Epithelial cell of esophagus (primary cell): ENCODE data around the gene ACOX1.

Experiments used
- DNase-seq: peaks from one replicate; pipeline ENCODE4 v3.0.0; 2010; ENCODE audit warnings: low read depth
- H3K4me3 ChIP-seq: 2 replicates; pipeline ENCODE4 v1.5.1; 2011; ENCODE audit warnings: mild to moderate bottlenecking, low read length, control low read depth
- CTCF ChIP-seq: IDR thresholded peaks from 2 replicates; pipeline ENCODE4 v1.5.1; 2011; ENCODE audit warnings: low read depth, mild to moderate bottlenecking, low read length, control low read depth, inconsistent platforms; ENCODE audit not compliant: insufficient read depth; ENCODE audit errors: missing control alignments

ACOX1 gene

GRCh38 chr17:76003915-76004314 is 24.9 kb upstream of the ACOX1 start:
- DNase-seq, result no peak
- TF ChIP-seq CTCF, result no peak
- H3K4me3 ChIP-seq, result no peak overlapping the region

- no peak for TF ChIP-seq CTCF
- no peak overlapping the region for H3K4me3 ChIP-seq
- no peak for DNase-seq
Observed at GRCh38 chr17:76002100-76002499, 23.1 kb upstream of the ACOX1 start.

GRCh38 chr17:76000755-76001521 is 22.0 kb upstream of the ACOX1 start, which contains the start of gene CDK3:
TSS of gene CDK3 (plus strand) at chr17:76000855. CDS start at chr17:76001426, 571 bp downstream.
- no peak for TF ChIP-seq CTCF
- no peak for DNase-seq
- no peak within 1 kb of the TSS for H3K4me3 ChIP-seq

- H3K4me3 ChIP-seq, result no peak overlapping the region
- peak; percentile 77 for TF ChIP-seq CTCF
- peak; percentile 67 for DNase-seq
Observed at GRCh38 chr17:76000016-76000754, 21.2 kb upstream of the ACOX1 start.

- no peak overlapping the region for H3K4me3 ChIP-seq
- DNase-seq, result peak; percentile 48
- no peak for TF ChIP-seq CTCF
Observed at GRCh38 chr17:75998327-75998795, 19.4 kb upstream of the ACOX1 start.

- DNase-seq, result peak; percentile 96
- TF ChIP-seq CTCF, result no peak
- H3K4me3 ChIP-seq, result no peak overlapping the region
Observed at GRCh38 chr17:75996665-75997590, 18.0 kb upstream of the ACOX1 start.
